A549 (cell line): ENCODE results near the gene MRPL57.

ENCODE experiments used
- CEBPB ChIP-seq, 2 experiments: fragments of >200 bp in 1 of 2; sonication (Bioruptor Twin) in 1 of 2; formaldehyde crosslinking in 1 of 2; IDR thresholded peaks; 2 replicates each; pipeline ENCODE4 v1.6.1; 2012 to 2016
- CHD4 ChIP-seq: fragments of 200-600 bp; sonication (generic); IDR thresholded peaks from 2 replicates; pipeline ENCODE4 v1.6.1; 2016; ENCODE audit warnings: antibody characterized with exemption, mild to moderate bottlenecking, borderline replicate concordance
- EP300 ChIP-seq, 2 experiments: fragments of >200 bp; sonication (Bioruptor Twin); formaldehyde crosslinking; IDR thresholded peaks; 2 replicates in 1 of 2; 3 replicates in 1 of 2; pipeline ENCODE4 v1.6.1; 2016 to 2017
- HDAC2 ChIP-seq: fragments of 200-600 bp; sonication (generic); IDR thresholded peaks from 2 replicates; pipeline ENCODE4 v1.6.1; 2016
- NPAS2 ChIP-seq: fragments of 250-450 bp; sonication (Bioruptor Pico); IDR thresholded peaks from 2 replicates; pipeline ENCODE4 v1.8.0; 2022; ENCODE audit warnings: mild to moderate bottlenecking, moderate library complexity, borderline replicate concordance
- POLR2A ChIP-seq: IDR thresholded peaks from 2 replicates; pipeline ENCODE4 v1.6.1; 2012; ENCODE audit warnings: mild to moderate bottlenecking, low read length
- RCOR1 ChIP-seq: fragments of 150-350 bp; IDR thresholded peaks from 2 replicates; pipeline ENCODE4 v1.6.1; 2014; ENCODE audit warnings: antibody characterized with exemption, low read length, low read depth
- SMC3 ChIP-seq: fragments of >200 bp; sonication (Bioruptor Twin); formaldehyde crosslinking; IDR thresholded peaks from 3 replicates; pipeline ENCODE4 v1.6.1; 2018; ENCODE audit warnings: inconsistent platforms
- TF ChIP-seq, protein P1 (sequence below): fragments of >200 bp; sonication (Bioruptor Twin); formaldehyde crosslinking; IDR thresholded peaks from 3 replicates; pipeline ENCODE4 v1.5.1; 2016
- TF ChIP-seq, protein P2 (sequence below): IDR thresholded peaks from 2 replicates; pipeline ENCODE4 v1.6.1; 2012
- TF ChIP-seq, protein P3 (sequence below): fragments of 450-650 bp; IDR thresholded peaks from 2 replicates; pipeline ENCODE4 v1.6.1; 2014; ENCODE audit warnings: antibody characterized with exemption
- TF ChIP-seq, protein P4 (sequence below): IDR thresholded peaks from 2 replicates; pipeline ENCODE4 v1.6.1; 2012

DNA sequence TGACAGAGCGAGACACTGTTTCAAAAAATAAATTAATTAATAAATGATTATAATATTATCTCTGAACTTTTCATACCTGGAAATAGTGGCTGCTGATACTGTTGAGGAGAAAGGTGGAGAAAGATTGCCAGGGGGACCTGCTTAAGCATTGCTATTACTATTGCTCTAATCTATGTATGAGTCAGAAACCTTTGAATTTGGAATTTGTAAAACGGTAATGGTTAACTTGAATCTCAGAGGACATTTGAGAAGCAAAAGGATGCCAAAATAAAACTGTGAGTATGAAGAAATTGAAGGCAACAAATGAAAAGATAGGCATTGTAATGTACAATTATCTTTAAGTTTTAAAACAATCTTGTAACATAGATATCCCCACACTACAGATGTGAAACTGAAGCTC is 5.2 kb downstream of the MRPL57 start:
- TF ChIP-seq, protein P1, sequence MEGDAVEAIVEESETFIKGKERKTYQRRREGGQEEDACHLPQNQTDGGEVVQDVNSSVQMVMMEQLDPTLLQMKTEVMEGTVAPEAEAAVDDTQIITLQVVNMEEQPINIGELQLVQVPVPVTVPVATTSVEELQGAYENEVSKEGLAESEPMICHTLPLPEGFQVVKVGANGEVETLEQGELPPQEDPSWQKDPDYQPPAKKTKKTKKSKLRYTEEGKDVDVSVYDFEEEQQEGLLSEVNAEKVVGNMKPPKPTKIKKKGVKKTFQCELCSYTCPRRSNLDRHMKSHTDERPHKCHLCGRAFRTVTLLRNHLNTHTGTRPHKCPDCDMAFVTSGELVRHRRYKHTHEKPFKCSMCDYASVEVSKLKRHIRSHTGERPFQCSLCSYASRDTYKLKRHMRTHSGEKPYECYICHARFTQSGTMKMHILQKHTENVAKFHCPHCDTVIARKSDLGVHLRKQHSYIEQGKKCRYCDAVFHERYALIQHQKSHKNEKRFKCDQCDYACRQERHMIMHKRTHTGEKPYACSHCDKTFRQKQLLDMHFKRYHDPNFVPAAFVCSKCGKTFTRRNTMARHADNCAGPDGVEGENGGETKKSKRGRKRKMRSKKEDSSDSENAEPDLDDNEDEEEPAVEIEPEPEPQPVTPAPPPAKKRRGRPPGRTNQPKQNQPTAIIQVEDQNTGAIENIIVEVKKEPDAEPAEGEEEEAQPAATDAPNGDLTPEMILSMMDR = no peak
- TF ChIP-seq POLR2A (no peak), HDAC2 (no peak), SMC3 (no peak), EP300 (IDR thresholded peaks at IDR 0.05) (no peak), RCOR1 (no peak), NPAS2 (no peak), CHD4 (no peak), CEBPB (IDR thresholded peaks at IDR 0.05) (no peak)
- TF ChIP-seq, protein P2, sequence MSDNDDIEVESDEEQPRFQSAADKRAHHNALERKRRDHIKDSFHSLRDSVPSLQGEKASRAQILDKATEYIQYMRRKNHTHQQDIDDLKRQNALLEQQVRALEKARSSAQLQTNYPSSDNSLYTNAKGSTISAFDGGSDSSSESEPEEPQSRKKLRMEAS = no peak
- TF ChIP-seq, protein P3, sequence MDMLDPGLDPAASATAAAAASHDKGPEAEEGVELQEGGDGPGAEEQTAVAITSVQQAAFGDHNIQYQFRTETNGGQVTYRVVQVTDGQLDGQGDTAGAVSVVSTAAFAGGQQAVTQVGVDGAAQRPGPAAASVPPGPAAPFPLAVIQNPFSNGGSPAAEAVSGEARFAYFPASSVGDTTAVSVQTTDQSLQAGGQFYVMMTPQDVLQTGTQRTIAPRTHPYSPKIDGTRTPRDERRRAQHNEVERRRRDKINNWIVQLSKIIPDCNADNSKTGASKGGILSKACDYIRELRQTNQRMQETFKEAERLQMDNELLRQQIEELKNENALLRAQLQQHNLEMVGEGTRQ = no peak
- TF ChIP-seq, protein P4, sequence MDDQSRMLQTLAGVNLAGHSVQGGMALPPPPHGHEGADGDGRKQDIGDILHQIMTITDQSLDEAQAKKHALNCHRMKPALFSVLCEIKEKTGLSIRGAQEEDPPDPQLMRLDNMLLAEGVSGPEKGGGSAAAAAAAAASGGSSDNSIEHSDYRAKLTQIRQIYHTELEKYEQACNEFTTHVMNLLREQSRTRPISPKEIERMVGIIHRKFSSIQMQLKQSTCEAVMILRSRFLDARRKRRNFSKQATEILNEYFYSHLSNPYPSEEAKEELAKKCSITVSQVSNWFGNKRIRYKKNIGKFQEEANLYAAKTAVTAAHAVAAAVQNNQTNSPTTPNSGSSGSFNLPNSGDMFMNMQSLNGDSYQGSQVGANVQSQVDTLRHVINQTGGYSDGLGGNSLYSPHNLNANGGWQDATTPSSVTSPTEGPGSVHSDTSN = no peak
